GM18907 (cell line): ENCODE results near the gene WDCP.
"Not testable (repeated sequence)": the region's sequence is repeated elsewhere in the genome, so short reads cannot be mapped to it uniquely, and the experiment has no call there.

ENCODE experiments used
- ATAC-seq: cut with Tn5 transposase; IDR thresholded peaks from one replicate; pipeline ENCODE4 v1.9.1; 2021; ENCODE audit warnings: mild to moderate bottlenecking, moderate library complexity; ENCODE audit not compliant: unreplicated experiment

WDCP gene

GRCh38 chr2:24065341-24065740 is 18.1 kb upstream of the WDCP start:
- no peak for ATAC-seq

- no peak for ATAC-seq
These were observed 11.5 kb upstream of the WDCP start for GRCh38 chr2:24058564-24059271.

- no peak for ATAC-seq
These were observed 8.6 kb upstream of the WDCP start for GRCh38 chr2:24055750-24056149.

GRCh38 chr2:24054366-24055010 is 7.3 kb upstream of the WDCP start:
- ATAC-seq: no peak

- no peak for ATAC-seq
These were observed 5.8 kb upstream of the WDCP start for GRCh38 chr2:24052951-24053350.

- ATAC-seq: no peak
These were observed 4.6 kb upstream of the WDCP start for GRCh38 chr2:24051833-24052232.

- no peak for ATAC-seq
These were observed 3.1 kb upstream of the WDCP start for GRCh38 chr2:24050041-24050979.

GRCh38 chr2:24049485-24050021 is 2.4 kb upstream of the WDCP start, which contains the start of gene FKBP1B:
Gene FKBP1B (plus strand): TSS chr2:24049741. CDS start chr2:24049850, 109 bp downstream.
- no peak for ATAC-seq

GRCh38 chr2:24048769-24049484 is 1.7 kb upstream of the WDCP start:
- ATAC-seq: no peak

- no peak for ATAC-seq
These were observed 477 bp upstream of the WDCP start for GRCh38 chr2:24047703-24048033.

- ATAC-seq: no peak
These were observed 627 bp downstream of the WDCP start for GRCh38 chr2:24046599-24046929.

- no peak for ATAC-seq
These were observed 1.4 kb downstream of the WDCP start for GRCh38 chr2:24045511-24046508.

GRCh38 chr2:24043133-24043532 is 4.1 kb downstream of the WDCP start:
- ATAC-seq: not testable (repeated sequence)

GRCh38 chr2:24040511-24040910 is 6.7 kb downstream of the WDCP start:
- ATAC-seq: no peak

GRCh38 chr2:24038786-24039499 is 8.2 kb downstream of the WDCP start:
- no peak for ATAC-seq

GRCh38 chr2:24026233-24026632 is 21.0 kb downstream of the WDCP start:
- no peak for ATAC-seq

GRCh38 chr2:24024996-24025663 is 22.1 kb downstream of the WDCP start:
- no peak for ATAC-seq

- ATAC-seq: no peak
These were observed 23.2 kb downstream of the WDCP start for GRCh38 chr2:24024018-24024417.
